AG10803 (cell line): ENCODE results near the gene TMEM185A.
"Not testable (repeated sequence)": the region's sequence is repeated elsewhere in the genome, so short reads cannot be mapped to it uniquely, and the experiment has no call there.

Source experiments
- DNase-seq: peaks from one replicate; pipeline ENCODE4 v3.0.0; 2010; ENCODE audit warnings: low read depth
- H3K4me3 ChIP-seq: 2 replicates; pipeline ENCODE4 v1.5.1; 2011; ENCODE audit warnings: mild to moderate bottlenecking, low read length, control low read depth
- TF ChIP-seq, protein P1 (sequence below): conservative IDR thresholded peaks from 2 replicates; pipeline ENCODE4 v1.5.1; 2011; ENCODE audit warnings: mild to moderate bottlenecking, low read length, control low read depth, inconsistent platforms

Gene TMEM185A

DNA sequence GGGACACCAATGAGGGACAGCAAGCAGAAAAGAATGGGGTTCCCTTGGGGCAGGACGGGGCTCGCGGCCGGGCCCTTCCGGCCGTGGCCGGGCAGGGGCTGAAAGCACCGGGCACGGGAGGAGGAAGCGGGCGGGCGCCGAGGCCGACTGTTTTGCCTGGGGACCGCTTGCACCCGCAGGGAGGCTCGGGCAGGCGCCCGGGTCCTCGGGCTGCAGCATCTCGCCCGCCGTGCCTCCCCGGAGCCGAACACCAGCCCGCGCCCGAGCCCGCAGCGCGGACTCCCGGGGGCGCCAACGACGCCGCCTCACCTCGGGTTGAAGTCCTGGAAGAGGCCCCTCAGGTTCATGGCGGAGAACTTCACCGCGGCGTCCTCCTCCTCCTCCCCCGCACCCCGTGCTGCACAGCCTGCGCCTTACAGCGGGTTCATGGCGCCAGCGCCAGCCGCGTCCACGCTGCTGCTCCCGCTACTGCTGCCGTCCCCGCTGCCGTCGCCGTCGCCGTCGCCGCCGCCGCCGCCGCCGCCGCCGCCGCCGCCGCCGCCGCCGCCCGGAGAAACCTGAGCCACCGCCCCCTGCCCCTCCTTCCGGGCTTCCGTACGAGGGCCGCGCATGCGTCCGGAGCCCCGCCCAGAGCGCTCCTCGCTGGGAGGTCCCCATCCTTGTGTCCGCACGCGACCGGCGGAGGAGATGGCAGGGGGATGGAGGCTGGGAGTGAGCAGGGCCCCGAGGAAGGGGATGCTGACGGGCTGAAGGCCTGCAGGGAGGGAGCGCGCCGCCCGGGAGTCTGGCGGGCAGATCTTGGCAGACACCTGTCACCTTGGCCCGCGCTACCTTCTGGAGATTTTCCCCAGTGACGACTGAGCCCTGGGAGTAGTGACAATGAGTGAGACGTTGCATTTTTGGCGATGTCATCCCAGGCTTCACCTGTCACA is at the start of gene TMEM185A:
TMEM185A (minus strand) TSS at position 559 of the 932 bp plus-strand sequence; CDS start at position 347, 212 bp downstream.
- TF ChIP-seq, protein P1, sequence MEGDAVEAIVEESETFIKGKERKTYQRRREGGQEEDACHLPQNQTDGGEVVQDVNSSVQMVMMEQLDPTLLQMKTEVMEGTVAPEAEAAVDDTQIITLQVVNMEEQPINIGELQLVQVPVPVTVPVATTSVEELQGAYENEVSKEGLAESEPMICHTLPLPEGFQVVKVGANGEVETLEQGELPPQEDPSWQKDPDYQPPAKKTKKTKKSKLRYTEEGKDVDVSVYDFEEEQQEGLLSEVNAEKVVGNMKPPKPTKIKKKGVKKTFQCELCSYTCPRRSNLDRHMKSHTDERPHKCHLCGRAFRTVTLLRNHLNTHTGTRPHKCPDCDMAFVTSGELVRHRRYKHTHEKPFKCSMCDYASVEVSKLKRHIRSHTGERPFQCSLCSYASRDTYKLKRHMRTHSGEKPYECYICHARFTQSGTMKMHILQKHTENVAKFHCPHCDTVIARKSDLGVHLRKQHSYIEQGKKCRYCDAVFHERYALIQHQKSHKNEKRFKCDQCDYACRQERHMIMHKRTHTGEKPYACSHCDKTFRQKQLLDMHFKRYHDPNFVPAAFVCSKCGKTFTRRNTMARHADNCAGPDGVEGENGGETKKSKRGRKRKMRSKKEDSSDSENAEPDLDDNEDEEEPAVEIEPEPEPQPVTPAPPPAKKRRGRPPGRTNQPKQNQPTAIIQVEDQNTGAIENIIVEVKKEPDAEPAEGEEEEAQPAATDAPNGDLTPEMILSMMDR = no peak
- DNase-seq = peak; percentile 31

DNA sequence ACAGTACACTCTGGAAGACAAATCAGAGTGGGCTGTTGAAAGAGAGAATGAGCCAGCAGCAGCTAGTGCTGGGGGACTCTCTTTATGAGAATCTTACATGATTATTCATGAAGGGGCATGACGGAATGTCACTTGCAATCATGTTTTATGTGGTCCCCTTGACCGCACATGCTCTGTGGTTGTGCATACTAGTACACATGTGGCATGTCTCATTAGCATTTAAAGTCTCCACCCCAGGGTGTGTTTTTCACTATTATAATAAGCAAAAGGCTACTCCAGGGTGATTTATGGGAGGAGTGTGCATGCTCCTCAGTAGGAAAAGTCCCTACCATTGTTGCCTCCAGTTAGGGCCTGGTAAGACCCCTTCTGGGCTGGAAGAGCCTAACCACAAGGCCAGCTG is 49.6 kb upstream of the TMEM185A start:
- DNase-seq = no peak
- H3K4me3 ChIP-seq = no peak overlapping the region
- TF ChIP-seq, protein P1 = no peak

More for the DNA sequence above, at the start of gene TMEM185A:
- peak within 1 kb of the TSS; percentile 67 for H3K4me3 ChIP-seq

DNA sequence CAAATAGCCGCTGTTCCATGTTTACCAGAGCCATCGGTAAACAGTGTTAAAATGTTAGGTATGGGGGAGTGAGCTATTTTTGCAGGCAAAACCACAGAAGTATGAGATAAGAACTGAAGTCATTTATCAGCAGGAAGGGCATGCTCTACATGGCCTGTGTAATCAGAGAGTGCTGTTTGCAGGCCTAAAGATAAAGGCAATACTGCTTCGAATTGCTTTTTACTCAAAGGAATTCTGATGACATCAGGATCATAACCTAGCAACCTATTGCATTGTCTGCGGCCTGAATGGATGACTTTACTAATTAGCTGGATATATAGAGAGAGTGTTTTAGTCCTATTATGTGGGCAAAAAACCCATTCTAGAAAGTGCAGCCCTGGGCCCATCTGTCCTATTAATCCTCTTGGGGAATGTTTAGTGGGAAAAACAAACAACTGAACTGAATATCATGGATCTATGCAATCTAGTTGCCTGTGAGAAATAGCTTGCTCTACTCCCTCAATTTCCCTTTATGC is 47.6 kb upstream of the TMEM185A start:
- H3K4me3 ChIP-seq, DNase-seq: not testable (repeated sequence)

DNA sequence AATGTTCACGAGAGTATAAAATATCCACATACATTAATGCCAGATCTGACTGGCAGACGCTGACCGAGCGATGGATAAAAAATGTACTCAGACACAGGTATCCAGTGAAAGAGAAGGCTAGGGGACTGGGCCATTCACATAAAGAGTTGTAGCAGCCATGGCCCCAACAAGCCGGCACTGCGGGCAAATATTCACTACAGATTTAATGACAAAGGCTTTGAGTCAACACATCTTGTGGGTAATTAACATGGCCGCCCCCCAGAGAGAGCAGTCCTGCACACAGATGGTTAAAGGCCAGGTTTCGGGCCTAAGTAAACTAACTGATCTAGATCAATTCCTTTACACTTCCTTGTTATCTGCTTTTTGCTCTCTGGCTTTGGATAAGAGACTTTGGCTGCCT is 44.0 kb upstream of the TMEM185A start:
- DNase-seq, H3K4me3 ChIP-seq: not testable (repeated sequence)

DNA sequence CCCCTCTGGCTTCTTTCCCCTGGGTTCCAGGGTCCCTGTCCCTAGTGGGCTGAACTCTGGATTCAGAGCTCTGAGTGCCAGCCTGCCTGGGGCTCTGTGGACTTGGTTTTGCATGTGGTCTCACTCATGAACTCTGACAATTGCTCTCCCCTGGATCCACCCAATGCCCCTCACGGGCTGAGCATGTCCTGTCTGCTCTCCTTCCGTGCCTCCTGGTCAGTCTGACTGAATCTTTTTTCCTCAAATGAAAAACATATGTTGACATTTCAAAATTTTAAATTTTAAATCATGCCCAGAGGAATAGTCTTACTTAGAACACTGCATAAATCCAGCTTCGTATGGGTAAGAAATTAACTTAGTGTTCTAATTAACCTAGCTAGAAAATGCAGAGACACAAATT is 43.5 kb upstream of the TMEM185A start:
- H3K4me3 ChIP-seq, DNase-seq: not testable (repeated sequence)

DNA sequence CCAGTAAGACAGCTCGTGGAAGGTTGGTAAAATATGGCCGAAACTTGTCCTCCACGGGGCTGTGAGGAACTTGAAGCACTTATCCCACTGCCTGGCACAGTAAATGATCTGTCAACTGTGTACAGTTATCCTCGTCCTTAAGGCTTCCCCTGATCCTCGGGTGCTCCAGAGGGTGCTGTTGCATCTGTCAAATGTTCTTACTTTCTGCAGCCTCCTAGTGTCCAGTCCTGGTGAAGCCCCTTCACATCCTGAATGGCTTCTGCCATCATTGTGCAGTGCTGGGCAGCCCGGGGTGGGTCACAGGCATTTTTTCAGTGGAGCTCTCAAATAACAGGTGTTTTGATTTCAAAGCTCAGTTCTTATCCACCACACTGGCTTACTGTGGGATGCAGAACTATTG is 29.0 kb upstream of the TMEM185A start:
- not testable (repeated sequence) for DNase-seq, H3K4me3 ChIP-seq

DNA sequence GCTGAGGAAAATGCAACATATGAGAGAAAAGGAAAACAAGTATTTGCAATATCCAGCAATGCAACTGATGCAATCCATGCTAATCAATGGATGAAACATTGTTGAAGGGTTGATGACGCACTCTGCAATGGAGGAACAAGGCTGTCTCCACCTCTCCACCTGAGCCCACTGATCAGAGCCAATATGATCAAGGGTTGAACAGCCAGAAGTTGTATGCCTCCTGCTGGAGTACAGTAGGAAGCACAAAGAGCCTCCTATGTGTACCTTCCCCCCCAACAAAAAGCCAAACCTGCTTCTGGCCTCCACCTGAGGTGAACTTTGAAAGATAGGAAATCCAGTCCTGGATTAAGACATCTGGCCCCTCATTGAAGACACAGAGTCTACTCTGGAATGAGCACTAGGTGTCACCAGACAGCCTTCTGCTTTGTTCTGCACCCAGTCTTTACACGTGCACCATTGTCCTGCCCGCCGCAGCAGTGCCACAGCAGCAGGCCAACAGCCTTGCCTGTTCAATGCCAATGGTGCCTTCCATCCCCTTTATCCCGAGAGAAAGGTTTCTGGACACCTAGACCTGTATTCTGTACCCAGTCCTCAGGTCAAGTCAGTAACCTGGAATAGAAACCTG is 24.8 kb upstream of the TMEM185A start:
- H3K4me3 ChIP-seq, DNase-seq: not testable (repeated sequence)

DNA sequence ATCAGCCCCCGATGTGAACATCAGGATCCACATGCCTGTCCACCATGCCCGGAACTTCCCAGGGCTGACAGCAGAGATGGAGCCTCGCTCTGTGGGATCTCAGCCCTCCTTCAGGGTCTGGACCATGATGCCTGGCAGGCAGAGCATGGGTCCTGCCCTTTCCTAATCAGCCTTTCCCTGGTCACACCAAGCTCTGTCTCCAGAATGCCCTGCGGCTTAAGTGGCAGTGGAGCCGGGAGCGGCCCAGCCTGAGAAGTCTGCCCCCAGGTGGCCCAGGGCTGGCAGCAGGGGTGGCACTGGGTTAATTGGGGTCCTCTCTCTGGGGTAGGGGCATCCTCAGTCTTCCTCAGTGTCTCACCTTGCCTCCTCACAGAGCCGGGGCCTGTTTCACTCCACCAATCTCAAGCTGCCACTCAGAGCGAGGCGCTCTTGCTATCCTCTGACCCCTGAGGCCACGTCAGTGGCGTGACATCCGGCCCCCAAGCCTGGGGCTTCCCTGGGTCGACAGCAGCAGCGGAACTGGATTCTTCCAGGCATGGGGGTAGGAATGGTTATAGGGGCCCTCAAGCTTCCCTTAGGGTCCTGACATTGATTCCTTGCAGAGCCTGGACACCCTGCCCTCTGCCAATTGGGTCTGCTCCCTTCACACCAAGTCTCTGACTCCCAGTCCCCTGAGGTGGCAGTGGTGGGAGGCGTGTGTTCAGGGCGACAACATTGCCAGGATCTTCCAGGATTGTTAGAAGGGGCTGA is 20.8 kb upstream of the TMEM185A start:
- TF ChIP-seq, protein P1 = no peak
- no peak overlapping the region for H3K4me3 ChIP-seq
- DNase-seq = no peak

DNA sequence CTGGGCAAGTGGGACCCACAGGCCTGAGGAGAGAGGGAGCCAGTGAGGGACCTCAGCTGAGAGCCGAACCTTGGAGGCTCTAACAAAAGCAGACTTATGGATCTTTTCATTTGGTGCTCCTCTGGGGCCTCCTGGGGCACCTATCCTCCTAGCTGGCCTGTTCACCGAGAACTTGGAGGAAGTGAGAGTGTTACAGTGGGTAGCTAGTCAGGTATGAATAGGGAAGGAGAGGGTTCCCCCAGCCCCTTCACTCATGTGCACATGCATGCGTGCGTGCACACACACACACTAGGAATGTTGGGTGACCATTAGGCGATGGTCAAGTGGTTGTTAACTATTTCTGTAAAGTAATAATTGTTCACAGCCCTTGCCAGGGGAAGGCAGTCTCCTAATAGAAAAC is 18.6 kb upstream of the TMEM185A start:
- H3K4me3 ChIP-seq = no peak overlapping the region
- TF ChIP-seq, protein P1 = no peak
- no peak for DNase-seq
